ENCODE measurements around the gene RRP15. TPM values are rescaled to one million over a fixed set of nuclear protein-coding genes. Genes with fewer than 3 reads are reported as not detected.
"Not testable (repeated sequence)": the region's sequence is repeated elsewhere in the genome, so short reads cannot be mapped to it uniquely, and the experiment has no call there.

The RRP15 gene
- total and polyA plus RNA-seq, 2 donors (not counting 1 experiment from before 2014, with no cell fraction given) = 6.9 to 8.6 TPM

GRCh38 chr1:218315638-218316037, 30.5 kb downstream of the RRP15 start:
- Histone ChIP-seq H3K4me1 (ENCODE audit: control insufficient read depth, extremely low read depth, insufficient read depth, low read length) (no peaks in the 10 kb centered on the region), H3K79me2 (ENCODE audit: control insufficient read depth, insufficient read depth, low read length) (no peaks in the 10 kb centered on the region), H2AFZ (ENCODE audit: low read length) (no peak overlapping the region), H3K36me3 (ENCODE audit: control insufficient read depth, insufficient read depth, low read length) (no peaks in the 10 kb centered on the region), H3K27ac (ENCODE audit: insufficient read depth, low read length) (no peak overlapping the region), H3K27me3 (ENCODE audit: control insufficient read depth, insufficient read depth, low read length) (no peaks in the 10 kb centered on the region), H3K9me3 (ENCODE audit: control insufficient read depth, insufficient read depth, low read depth, low read length) (no peaks in the 10 kb centered on the region), H3K4me3 (replicated peaks in 1 of 4; ENCODE audit: control extremely low read depth in 1 of 4, insufficient read depth in 1 of 4, low read depth in 3 of 4, low read length in 4 of 4) (no peak overlapping the region), H3K4me2 (ENCODE audit: extremely low read depth, insufficient read depth, low read length) (no peak overlapping the region), H3K9ac (ENCODE audit: insufficient read depth, low read length) (no peak overlapping the region), H4K20me1 (ENCODE audit: control insufficient read depth, extremely low read depth, insufficient read depth, low read length) (no peaks in the 10 kb centered on the region)
- TF ChIP-seq EZH2 (IDR thresholded peaks at IDR 0.05; ENCODE audit: low read length, missing control alignments) (no peak), CTCF (conservative IDR thresholded peaks at IDR 0.05 in 1 of 2, IDR thresholded peaks at IDR 0.05 in 1 of 2; ENCODE audit: low read depth in 1 of 2, low read length in 2 of 2) (no peak)
- DNase-seq (ENCODE audit: low read depth in 2 of 2) = no peak

- H3K79me2 ChIP-seq (ENCODE audit: control insufficient read depth, insufficient read depth, low read length) = no peaks in the 10 kb centered on the region
- H3K9me3 ChIP-seq (ENCODE audit: control insufficient read depth, insufficient read depth, low read depth, low read length) = no peaks in the 10 kb centered on the region
- H3K9ac ChIP-seq (ENCODE audit: insufficient read depth, low read length) = no peak overlapping the region
- H3K4me1 ChIP-seq (ENCODE audit: control insufficient read depth, extremely low read depth, insufficient read depth, low read length) = no peaks in the 10 kb centered on the region
- H3K27me3 ChIP-seq (ENCODE audit: control insufficient read depth, insufficient read depth, low read length) = no peaks in the 10 kb centered on the region
- no peak overlapping the region for H2AFZ ChIP-seq (ENCODE audit: low read length)
- H3K36me3 ChIP-seq (ENCODE audit: control insufficient read depth, insufficient read depth, low read length) = no peaks in the 10 kb centered on the region
- H3K27ac ChIP-seq (ENCODE audit: insufficient read depth, low read length) = no peak overlapping the region
- TF ChIP-seq EZH2 (IDR thresholded peaks at IDR 0.05; ENCODE audit: low read length, missing control alignments) (no peak), CTCF (conservative IDR thresholded peaks at IDR 0.05 in 1 of 2, IDR thresholded peaks at IDR 0.05 in 1 of 2; ENCODE audit: low read depth in 1 of 2, low read length in 2 of 2) (no peak)
- no peak overlapping the region for H3K4me3 ChIP-seq (replicated peaks in 1 of 4; ENCODE audit: control extremely low read depth in 1 of 4, insufficient read depth in 1 of 4, low read depth in 3 of 4, low read length in 4 of 4)
- H3K4me2 ChIP-seq (ENCODE audit: extremely low read depth, insufficient read depth, low read length) = no peak overlapping the region
- H4K20me1 ChIP-seq (ENCODE audit: control insufficient read depth, extremely low read depth, insufficient read depth, low read length) = no peaks in the 10 kb centered on the region
- DNase-seq (ENCODE audit: low read depth in 2 of 2) = no peak
Measured at GRCh38 chr1:218317061-218317460, 32.0 kb downstream of the RRP15 start.

GRCh38 chr1:218320182-218320581, 35.1 kb downstream of the RRP15 start:
- not testable (repeated sequence) for H3K4me1 ChIP-seq (ENCODE audit: control insufficient read depth, extremely low read depth, insufficient read depth, low read length); H3K4me3 ChIP-seq (replicated peaks in 1 of 4; ENCODE audit: control extremely low read depth in 1 of 4, insufficient read depth in 1 of 4, low read depth in 3 of 4, low read length in 4 of 4); DNase-seq (ENCODE audit: low read depth in 2 of 2); H3K4me2 ChIP-seq (ENCODE audit: extremely low read depth, insufficient read depth, low read length); H3K27me3 ChIP-seq (ENCODE audit: control insufficient read depth, insufficient read depth, low read length); H3K9me3 ChIP-seq (ENCODE audit: control insufficient read depth, insufficient read depth, low read depth, low read length); H3K79me2 ChIP-seq (ENCODE audit: control insufficient read depth, insufficient read depth, low read length); H4K20me1 ChIP-seq (ENCODE audit: control insufficient read depth, extremely low read depth, insufficient read depth, low read length); H3K9ac ChIP-seq (ENCODE audit: insufficient read depth, low read length); H2AFZ ChIP-seq (ENCODE audit: low read length); H3K27ac ChIP-seq (ENCODE audit: insufficient read depth, low read length)
- peaks cover 11% of the 10 kb centered on the region for H3K36me3 ChIP-seq (ENCODE audit: control insufficient read depth, insufficient read depth, low read length)
